H9 (cell line): Measurements from ENCODE around the gene ZNF79. TPM values are rescaled to one million over a fixed set of nuclear protein-coding genes. Genes with fewer than 3 reads are reported as not detected.

Experiments used
- DNase-seq: peaks from one replicate; pipeline ENCODE4 v3.0.0-alpha.2; 2017
- H2AFZ ChIP-seq: one replicate; pipeline ENCODE4 v1.6.1; 2013; ENCODE audit warnings: mild to moderate bottlenecking, low read length, control low read depth, moderate library complexity
- H2AK5ac ChIP-seq: 2 replicates; pipeline ENCODE4 v1.6.1; 2013; ENCODE audit warnings: low read length, control low read depth, mixed read lengths; ENCODE audit not compliant: insufficient read length
- H2BK120ac ChIP-seq: one replicate; pipeline ENCODE4 v1.6.1; 2013; ENCODE audit warnings: low read depth, mild to moderate bottlenecking, low read length, control low read depth, inconsistent platforms; ENCODE audit not compliant: poor library complexity, severe bottlenecking
- H2BK12ac ChIP-seq: 2 replicates; pipeline ENCODE4 v1.6.1; 2013; ENCODE audit warnings: low read length, control low read depth, mixed read lengths, low read depth; ENCODE audit not compliant: insufficient read length
- H2BK15ac ChIP-seq: 2 replicates; pipeline ENCODE4 v1.6.1; 2013; ENCODE audit warnings: low read depth, low read length, control low read depth
- H2BK20ac ChIP-seq: one replicate; pipeline ENCODE4 v1.6.1; 2013; ENCODE audit warnings: low read depth, mild to moderate bottlenecking, low read length, control low read depth, inconsistent platforms; ENCODE audit not compliant: poor library complexity, severe bottlenecking
- H2BK5ac ChIP-seq: 2 replicates; pipeline ENCODE4 v1.6.1; 2013; ENCODE audit warnings: low read length, control low read depth, mixed read lengths; ENCODE audit not compliant: insufficient read length
- H3K14ac ChIP-seq: 2 replicates; pipeline ENCODE4 v1.6.1; 2013; ENCODE audit warnings: low read length, control low read depth; ENCODE audit not compliant: insufficient read depth
- H3K18ac ChIP-seq: 2 replicates; pipeline ENCODE4 v1.6.1; 2013; ENCODE audit warnings: low read depth, mild to moderate bottlenecking, mixed read lengths, low read length, control low read depth; ENCODE audit not compliant: insufficient read length
- H3K23ac ChIP-seq: 2 replicates; pipeline ENCODE4 v1.6.1; 2013; ENCODE audit warnings: low read length, control low read depth, mixed read lengths, low read depth; ENCODE audit not compliant: insufficient read length
- H3K23me2 ChIP-seq: 2 replicates; pipeline ENCODE4 v1.6.1; 2013; ENCODE audit warnings: low read depth, mild to moderate bottlenecking, mixed read lengths, low read length, control low read depth; ENCODE audit not compliant: insufficient read length, poor library complexity, severe bottlenecking
- H3K27ac ChIP-seq: 2 replicates; pipeline ENCODE4 v1.5.1; 2013; ENCODE audit warnings: low read length, control low read depth, mixed read lengths, low read depth; ENCODE audit not compliant: insufficient read length
- H3K27me3 ChIP-seq: 2 replicates; pipeline ENCODE4 v1.6.1; 2013; ENCODE audit warnings: low read length, control low read depth, inconsistent platforms; ENCODE audit not compliant: insufficient read depth
- H3K4ac ChIP-seq: 2 replicates; pipeline ENCODE4 v1.6.1; 2013; ENCODE audit warnings: low read depth, mild to moderate bottlenecking, control low read depth, inconsistent platforms, low read length, moderate library complexity
- H3K4me1 ChIP-seq: 2 replicates; pipeline ENCODE4 v1.6.1; 2013; ENCODE audit warnings: low read length, control low read depth, inconsistent platforms; ENCODE audit not compliant: insufficient read depth
- H3K4me2 ChIP-seq: 2 replicates; pipeline ENCODE4 v1.6.1; 2013; ENCODE audit warnings: low read length, control low read depth, mixed read lengths; ENCODE audit not compliant: insufficient read length, insufficient read depth
- H3K56ac ChIP-seq: 2 replicates; pipeline ENCODE4 v1.6.1; 2013; ENCODE audit warnings: low read depth, mild to moderate bottlenecking, mixed read lengths, low read length, control low read depth; ENCODE audit not compliant: insufficient read length
- H3K79me1 ChIP-seq: 2 replicates; pipeline ENCODE4 v1.6.1; 2013; ENCODE audit warnings: low read depth, mild to moderate bottlenecking, moderate library complexity, low read length, control low read depth, inconsistent platforms; ENCODE audit not compliant: insufficient read depth, poor library complexity, severe bottlenecking
- H3K79me2 ChIP-seq: 2 replicates; pipeline ENCODE4 v1.6.1; 2013; ENCODE audit warnings: low read length, control low read depth, inconsistent platforms; ENCODE audit not compliant: insufficient read depth
- H3K9ac ChIP-seq: 2 replicates; pipeline ENCODE4 v1.6.1; 2013; ENCODE audit warnings: low read length, control low read depth, mixed read lengths; ENCODE audit not compliant: insufficient read length; ENCODE audit errors: extremely low read depth
- H3K9me3 ChIP-seq: one replicate; pipeline ENCODE4 v1.6.1; 2013; ENCODE audit warnings: low read depth, low read length, inconsistent platforms; ENCODE audit not compliant: control insufficient read depth
- H3T11ph ChIP-seq: one replicate; pipeline ENCODE4 v1.6.1; 2013; ENCODE audit warnings: mild to moderate bottlenecking, low read length, control low read depth, inconsistent platforms
- H4K20me1 ChIP-seq: one replicate; pipeline ENCODE4 v1.6.1; 2013; ENCODE audit not compliant: control insufficient read depth, insufficient read length, insufficient read depth
- H4K5ac ChIP-seq: 2 replicates; pipeline ENCODE4 v1.6.1; 2013; ENCODE audit warnings: low read depth, mild to moderate bottlenecking, mixed read lengths, low read length, control low read depth; ENCODE audit not compliant: insufficient read length
- H4K8ac ChIP-seq: replicated peaks from 2 replicates; pipeline ENCODE4 v1.6.1; 2013; ENCODE audit warnings: low read length, control low read depth, mixed read lengths, low read depth; ENCODE audit not compliant: insufficient read length
- H4K91ac ChIP-seq: 2 replicates; pipeline ENCODE4 v1.6.1; 2013; ENCODE audit warnings: low read depth, mild to moderate bottlenecking, moderate library complexity, mixed read lengths, low read length, control low read depth; ENCODE audit not compliant: insufficient read length
- H3K27ac Mint-ChIP-seq, 3 experiments: 2 replicates in 2 of 3; 3 replicates in 1 of 3; pipeline ENCODE4 v1.8.0; 2020 to 2021; ENCODE audit warnings: mixed read lengths in 3 of 3, mild to moderate bottlenecking in 1 of 3, moderate library complexity in 1 of 3
- H3K27me3 Mint-ChIP-seq: 2 replicates; pipeline ENCODE4 v1.8.0; 2021; ENCODE audit warnings: low read depth, mild to moderate bottlenecking, moderate library complexity, mixed read lengths
- H3K36me3 Mint-ChIP-seq, 3 experiments: 2 replicates in 2 of 3; 3 replicates in 1 of 3; pipeline ENCODE4 v1.8.0; 2020 to 2021; ENCODE audit warnings: low read depth in 3 of 3, mixed read lengths in 3 of 3; ENCODE audit not compliant: insufficient read depth in 1 of 3
- H3K4me1 Mint-ChIP-seq, 2 experiments: 2 replicates each; pipeline ENCODE4 v1.8.0; 2020; ENCODE audit warnings: mixed read lengths in 2 of 2
- H3K4me3 Mint-ChIP-seq, 2 experiments: 2 replicates in 1 of 2; 3 replicates in 1 of 2; pipeline ENCODE4 v1.8.0; 2020 to 2021; ENCODE audit warnings: mild to moderate bottlenecking in 2 of 2, mixed read lengths in 2 of 2, moderate library complexity in 1 of 2
- H3K9me3 Mint-ChIP-seq, 2 experiments: 2 replicates in 1 of 2; 3 replicates in 1 of 2; pipeline ENCODE4 v1.8.0; 2020; ENCODE audit warnings: mild to moderate bottlenecking in 2 of 2, mixed read lengths in 2 of 2, moderate library complexity in 1 of 2
- CTCF ChIP-seq: fragments of 200-600 bp; sonication (generic); conservative IDR thresholded peaks from 3 replicates; pipeline ENCODE4 v1.8.0; 2021; ENCODE audit warnings: antibody characterized with exemption, mild to moderate bottlenecking
- WGBS: extraction: QIAGEN DNeasy Blood & Tissue Kit; methylation state at CpG from one replicate; pipeline ENCODE4 v1.1.7; 2013; ENCODE audit warnings: missing lambda C conversion rate, low lambda C conversion rate, mixed read lengths; ENCODE audit not compliant: insufficient read length; ENCODE audit errors: extremely low coverage; 5-methylcytosine and 5-hydroxymethylcytosine counted together
- total RNA-seq: library from RNA; stranded (reverse); gene quantifications from 2 replicates; pipeline ENCODE4 v1.2.1, GENCODE V29; 2021

ZNF79 gene
- total RNA-seq, 1 experiment from 2014 or later, result 11.5 TPM

- Histone ChIP-seq H4K91ac (no peak overlapping the region), H3K27me3 (no peaks in the 10 kb centered on the region), H3K79me2 (peaks cover 20% of the 10 kb centered on the region; the same call in 1 of the 2 replicates), H2BK5ac (no peak overlapping the region), H3K4ac (no peak overlapping the region), H2BK120ac (no peak overlapping the region), H4K8ac (no peak overlapping the region), H3K23me2 (peaks cover 18% of the 10 kb centered on the region), H3K79me1 (peaks cover 1% of the 10 kb centered on the region), H3K18ac (no peak overlapping the region), H2BK12ac (no peak overlapping the region), H2AFZ (no peak overlapping the region), H4K5ac (no peak overlapping the region), H3K9ac (no peak overlapping the region), H3K4me2 (peak overlapping the region; percentile 93), H2AK5ac (no peak overlapping the region), H3K23ac (no peak overlapping the region), H3K14ac (no peak overlapping the region), H2BK15ac (no peak overlapping the region), H3K27ac (peak overlapping the region; percentile 34), H3T11ph (no peak overlapping the region), H3K9me3 (no peaks in the 10 kb centered on the region), H3K56ac (no peak overlapping the region), H4K20me1 (no peaks in the 10 kb centered on the region), H2BK20ac (no peak overlapping the region), H3K4me1 (peaks cover 3% of the 10 kb centered on the region)
- Mint-ChIP-seq H3K9me3 (peaks cover 0 to 4% of the 10 kb centered on the region in 2 experiments; a peak in 4 of 5 replicates), H3K27ac (peak overlapping the region in 2 of 3 experiments; percentile 98 to 99; a peak in 4 of 7 replicates), H3K4me1 (peaks cover 24 to 28% of the 10 kb centered on the region in 2 experiments), H3K4me3 (peak overlapping the region; percentile 96 to 99), H3K36me3 (peaks cover 69 to 81% (median 76%) of the 10 kb centered on the region in 3 experiments), H3K27me3 (peaks cover 2% of the 10 kb centered on the region)
- no peak for DNase-seq
- TF ChIP-seq CTCF, result 0 out of 3 replicates have a peak, but pooled peaks have one; percentile 14
- WGBS, result no CpG with 5 or more reads among the region's 7 CpGs
Observed at GRCh38 chr9:127447416-127448111, 23.4 kb downstream of the ZNF79 start.
